Measurements from ENCODE around the gene GRIP1.

Gene GRIP1

GRCh38 chr12:66371982-66372381 lies 306.9 kb downstream of the GRIP1 start:
- H3K9me3 ChIP-seq (ENCODE audit: control insufficient read depth, insufficient read depth, low read length) = no peaks in the 10 kb centered on the region
- H3K4me1 ChIP-seq (ENCODE audit: control insufficient read depth, low read length) = no peaks in the 10 kb centered on the region
- no peaks in the 10 kb centered on the region for H3K9me2 ChIP-seq (replicated peaks; ENCODE audit: control insufficient read depth, low read length)
- no peak overlapping the region for H3K4me3 ChIP-seq (ENCODE audit: low read length)
- H4K20me1 ChIP-seq (ENCODE audit: control insufficient read depth, insufficient read depth, low read depth, low read length) = no peaks in the 10 kb centered on the region
- no peaks in the 10 kb centered on the region for H3F3A ChIP-seq (ENCODE audit: control insufficient read depth, insufficient read depth)
- no peaks in the 10 kb centered on the region for H3K27me3 ChIP-seq (ENCODE audit: control insufficient read depth, low read length)
- H3K27ac ChIP-seq (ENCODE audit: low read depth, low read length) = no peak overlapping the region
- TF ChIP-seq, protein P1, sequence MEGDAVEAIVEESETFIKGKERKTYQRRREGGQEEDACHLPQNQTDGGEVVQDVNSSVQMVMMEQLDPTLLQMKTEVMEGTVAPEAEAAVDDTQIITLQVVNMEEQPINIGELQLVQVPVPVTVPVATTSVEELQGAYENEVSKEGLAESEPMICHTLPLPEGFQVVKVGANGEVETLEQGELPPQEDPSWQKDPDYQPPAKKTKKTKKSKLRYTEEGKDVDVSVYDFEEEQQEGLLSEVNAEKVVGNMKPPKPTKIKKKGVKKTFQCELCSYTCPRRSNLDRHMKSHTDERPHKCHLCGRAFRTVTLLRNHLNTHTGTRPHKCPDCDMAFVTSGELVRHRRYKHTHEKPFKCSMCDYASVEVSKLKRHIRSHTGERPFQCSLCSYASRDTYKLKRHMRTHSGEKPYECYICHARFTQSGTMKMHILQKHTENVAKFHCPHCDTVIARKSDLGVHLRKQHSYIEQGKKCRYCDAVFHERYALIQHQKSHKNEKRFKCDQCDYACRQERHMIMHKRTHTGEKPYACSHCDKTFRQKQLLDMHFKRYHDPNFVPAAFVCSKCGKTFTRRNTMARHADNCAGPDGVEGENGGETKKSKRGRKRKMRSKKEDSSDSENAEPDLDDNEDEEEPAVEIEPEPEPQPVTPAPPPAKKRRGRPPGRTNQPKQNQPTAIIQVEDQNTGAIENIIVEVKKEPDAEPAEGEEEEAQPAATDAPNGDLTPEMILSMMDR (IDR thresholded peaks at IDR 0.05; ENCODE audit: low read depth, low read length, poor library complexity, severe bottlenecking) = no peak
- no peak for TF ChIP-seq EZH2phosphoT487 (IDR thresholded peaks at IDR 0.05; ENCODE audit: borderline replicate concordance, low read length)
- H3K4me2 ChIP-seq (ENCODE audit: low read length) = no peak overlapping the region
- no peaks in the 10 kb centered on the region for H3K36me3 ChIP-seq (ENCODE audit: control insufficient read depth, low read length)
- no peaks in the 10 kb centered on the region for H3K79me2 ChIP-seq (ENCODE audit: control insufficient read depth, low read length)

- Histone ChIP-seq H3K36me3 (ENCODE audit: control insufficient read depth, low read length) (no peaks in the 10 kb centered on the region), H3K9me2 (replicated peaks; ENCODE audit: control insufficient read depth, low read length) (no peaks in the 10 kb centered on the region), H3K4me1 (ENCODE audit: control insufficient read depth, low read length) (no peaks in the 10 kb centered on the region), H3K79me2 (ENCODE audit: control insufficient read depth, low read length) (no peaks in the 10 kb centered on the region), H3K4me3 (ENCODE audit: low read length) (no peak overlapping the region), H3K27ac (ENCODE audit: low read depth, low read length) (no peak overlapping the region), H3K27me3 (ENCODE audit: control insufficient read depth, low read length) (no peaks in the 10 kb centered on the region), H4K20me1 (ENCODE audit: control insufficient read depth, insufficient read depth, low read depth, low read length) (no peaks in the 10 kb centered on the region), H3F3A (ENCODE audit: control insufficient read depth, insufficient read depth) (no peaks in the 10 kb centered on the region), H3K9me3 (ENCODE audit: control insufficient read depth, insufficient read depth, low read length) (no peaks in the 10 kb centered on the region), H3K4me2 (ENCODE audit: low read length) (no peak overlapping the region)
- TF ChIP-seq, protein P1 (IDR thresholded peaks at IDR 0.05; ENCODE audit: low read depth, low read length, poor library complexity, severe bottlenecking) = no peak
- TF ChIP-seq EZH2phosphoT487 (IDR thresholded peaks at IDR 0.05; ENCODE audit: borderline replicate concordance, low read length) = no peak
Measured at GRCh38 chr12:66367015-66367667, 311.7 kb downstream of the GRIP1 start.

GRCh38 chr12:66365718-66366490 lies 313.0 kb downstream of the GRIP1 start:
- Histone ChIP-seq H3K9me3 (ENCODE audit: control insufficient read depth, insufficient read depth, low read length) (no peaks in the 10 kb centered on the region), H3K27ac (ENCODE audit: low read depth, low read length) (no peak overlapping the region), H3K36me3 (ENCODE audit: control insufficient read depth, low read length) (no peaks in the 10 kb centered on the region), H3F3A (ENCODE audit: control insufficient read depth, insufficient read depth) (no peaks in the 10 kb centered on the region), H3K79me2 (ENCODE audit: control insufficient read depth, low read length) (no peaks in the 10 kb centered on the region), H3K4me2 (ENCODE audit: low read length) (no peak overlapping the region), H4K20me1 (ENCODE audit: control insufficient read depth, insufficient read depth, low read depth, low read length) (no peaks in the 10 kb centered on the region), H3K27me3 (ENCODE audit: control insufficient read depth, low read length) (no peaks in the 10 kb centered on the region), H3K4me3 (ENCODE audit: low read length) (no peak overlapping the region), H3K4me1 (ENCODE audit: control insufficient read depth, low read length) (no peaks in the 10 kb centered on the region), H3K9me2 (replicated peaks; ENCODE audit: control insufficient read depth, low read length) (no peaks in the 10 kb centered on the region)
- TF ChIP-seq EZH2phosphoT487 (IDR thresholded peaks at IDR 0.05; ENCODE audit: borderline replicate concordance, low read length) = no peak
- TF ChIP-seq, protein P1 (IDR thresholded peaks at IDR 0.05; ENCODE audit: low read depth, low read length, poor library complexity, severe bottlenecking) = no peak
